Hippocampal formation (tissue), 2 donors: ENCODE results near the gene CENPM.

ENCODE experiments used
- DNase-seq, 2 donors: peaks; one replicate each; lab custom pipeline; 2025; lab: John Stamatoyannopoulos, UW

CENPM gene

GRCh38 chr22:41946629-41947423, at the start of gene CENPM:
CENPM (minus strand) TSS chr22:41947152; CDS start chr22:41947076, 76 bp downstream.
- DNase-seq: peak; percentile 88 to 89

DNA sequence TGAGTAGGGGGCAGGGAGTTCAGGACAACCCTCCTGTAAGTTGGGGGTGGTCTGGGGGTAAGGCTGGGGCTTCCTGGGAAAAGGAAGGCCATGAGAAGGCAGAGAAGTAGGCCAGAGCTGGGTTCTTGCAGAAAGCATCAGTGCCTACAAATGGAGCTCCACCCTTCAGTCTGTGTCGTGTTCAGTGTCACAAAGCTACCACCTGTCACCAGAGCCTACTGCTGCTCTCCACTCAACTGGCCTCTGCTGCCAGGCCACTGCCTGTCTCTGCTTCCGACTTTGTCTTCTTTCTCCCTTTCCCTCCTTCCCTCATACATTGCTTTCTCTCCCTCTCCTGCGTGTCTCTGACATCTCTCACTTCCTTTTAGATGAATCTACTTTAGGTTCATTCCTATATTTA, 48.3 kb upstream of the CENPM start:
- DNase-seq: no peak

GRCh38 chr22:41992496-41992895, 45.5 kb upstream of the CENPM start:
- DNase-seq: no peak

- no peak for DNase-seq
These were observed 44.2 kb upstream of the CENPM start for GRCh38 chr22:41991111-41991510.

DNA sequence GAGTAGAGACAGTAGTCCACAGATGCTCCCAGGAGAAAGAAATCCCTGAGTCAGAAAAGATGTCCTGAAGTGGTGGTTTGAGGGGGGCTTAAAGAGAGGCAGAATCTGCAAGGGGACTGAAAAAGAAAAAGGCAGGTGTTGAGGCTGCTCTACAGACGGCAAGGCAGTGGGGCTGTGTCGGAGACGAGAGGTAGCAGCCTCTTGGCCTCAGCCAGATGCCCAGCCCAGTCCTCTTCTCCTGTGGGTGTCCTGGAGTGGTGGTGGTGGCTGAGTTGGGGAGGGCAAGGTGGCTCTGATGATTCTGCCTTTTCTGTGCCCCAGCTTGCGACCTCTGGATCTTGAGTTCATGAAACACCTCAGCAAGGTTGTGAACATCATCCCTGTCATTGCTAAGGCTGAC, 42.3 kb upstream of the CENPM start:
- no peak for DNase-seq

- no peak for DNase-seq
These were observed 40.3 kb upstream of the CENPM start for GRCh38 chr22:41987276-41987675.

GRCh38 chr22:41983513-41984405, 36.8 kb upstream of the CENPM start:
- DNase-seq: no peak

GRCh38 chr22:41982865-41983264, 35.9 kb upstream of the CENPM start:
- no peak for DNase-seq

GRCh38 chr22:41979423-41980250, 32.7 kb upstream of the CENPM start:
- peak in 1 of 2 donors; percentile 67 for DNase-seq

DNA sequence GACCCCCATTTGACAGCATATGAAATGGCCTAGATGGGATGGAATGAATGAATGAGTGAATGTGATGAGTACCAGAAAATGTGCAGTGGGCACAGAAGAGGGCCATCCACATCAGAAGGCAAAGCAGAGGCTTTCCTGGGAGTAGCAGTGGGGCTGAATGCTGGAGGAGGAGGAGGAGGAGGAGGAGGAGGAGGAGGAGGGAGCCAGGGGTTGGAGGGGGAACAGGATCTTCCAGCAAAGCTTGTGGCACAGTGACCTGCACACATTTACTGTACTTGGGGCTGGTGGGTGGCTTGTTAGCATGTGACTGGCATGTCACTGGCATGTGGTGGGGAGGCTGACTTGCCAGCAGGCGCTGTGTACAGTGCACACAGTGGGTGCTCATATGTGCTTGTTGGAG, 31.8 kb upstream of the CENPM start:
- DNase-seq: no peak

DNA sequence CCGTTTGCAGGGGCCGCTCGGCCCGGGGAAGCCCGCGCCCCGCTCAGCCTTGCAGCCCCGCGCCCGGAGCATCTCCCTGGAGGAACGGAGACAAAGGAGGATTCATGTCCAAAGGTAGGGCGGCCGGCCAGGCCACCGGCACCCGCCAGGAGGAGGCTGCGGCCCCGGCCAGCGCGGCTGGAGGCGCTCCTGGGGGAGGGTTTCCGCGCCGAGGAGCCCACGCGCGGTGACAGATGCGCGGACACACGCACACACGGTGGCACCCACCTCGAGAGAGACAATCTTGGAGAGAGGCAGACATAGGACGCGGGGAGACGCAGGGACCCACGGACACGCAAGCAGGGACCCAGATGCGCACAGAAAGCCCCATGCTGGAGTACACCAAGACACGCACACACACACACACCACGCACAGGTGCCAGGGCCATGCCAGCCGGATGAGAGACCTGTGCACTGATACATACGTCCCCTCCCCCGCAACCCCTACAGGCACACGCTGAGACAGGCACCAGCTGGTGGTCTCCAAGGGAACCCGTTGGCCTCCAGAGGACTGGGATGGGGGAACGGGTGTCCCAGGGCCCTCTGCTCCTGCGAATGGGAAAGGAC, 30.1 kb upstream of the CENPM start:
- no peak for DNase-seq

- peak; percentile 35 to 57 for DNase-seq
These were observed 29.3 kb upstream of the CENPM start for GRCh38 chr22:41976070-41976901.

- no peak for DNase-seq
These were observed 28.5 kb upstream of the CENPM start for GRCh38 chr22:41975299-41976069.

DNA sequence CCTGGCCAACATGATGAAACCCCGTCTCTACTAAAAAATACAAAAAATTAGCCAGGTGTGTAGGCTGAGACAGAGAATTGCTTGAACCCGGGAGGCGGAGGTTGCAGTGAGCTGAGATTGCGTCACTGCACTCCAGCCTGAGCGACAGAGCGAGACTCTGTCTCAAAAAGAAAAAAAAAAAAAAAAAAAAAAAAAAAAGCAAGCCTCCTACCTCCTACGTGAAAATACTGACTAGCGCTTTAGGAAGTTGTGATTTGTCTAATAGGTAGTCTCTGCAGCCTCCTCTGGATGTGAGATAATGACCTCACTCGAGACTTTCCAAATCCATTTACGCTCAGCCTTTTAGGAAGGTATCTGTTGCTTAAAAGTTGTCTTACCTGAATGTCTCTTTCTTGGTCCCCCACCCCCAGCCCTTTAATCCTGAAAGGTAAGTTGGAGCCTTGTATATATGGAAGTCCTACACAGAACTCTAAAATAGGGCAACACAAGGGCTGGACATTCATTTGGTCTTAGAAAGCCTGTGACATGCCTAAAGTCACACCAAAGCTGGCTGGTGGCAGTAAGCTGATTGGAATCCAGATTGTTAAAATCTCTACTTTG, 27.8 kb upstream of the CENPM start:
- no peak for DNase-seq

GRCh38 chr22:41971431-41971830, 24.5 kb upstream of the CENPM start:
- no peak for DNase-seq

GRCh38 chr22:41970601-41971000, 23.6 kb upstream of the CENPM start:
- no peak for DNase-seq

- no peak for DNase-seq
These were observed 22.2 kb upstream of the CENPM start, which contains the start of gene SEPTIN3 for GRCh38 chr22:41969110-41969646. SEPTIN3 (plus strand) TSS chr22:41969443; CDS start chr22:41971493, 2,050 bp downstream.

- no peak for DNase-seq
These were observed 21.6 kb upstream of the CENPM start for GRCh38 chr22:41968601-41969000.

- peak; percentile 38 to 65 for DNase-seq
These were observed 19.8 kb upstream of the CENPM start for GRCh38 chr22:41966607-41967240.
